Measurements from ENCODE around the gene CAV2.
"Not testable (repeated sequence)": the region's sequence is repeated elsewhere in the genome, so short reads cannot be mapped to it uniquely, and the experiment has no call there.

CAV2 gene, protein sequence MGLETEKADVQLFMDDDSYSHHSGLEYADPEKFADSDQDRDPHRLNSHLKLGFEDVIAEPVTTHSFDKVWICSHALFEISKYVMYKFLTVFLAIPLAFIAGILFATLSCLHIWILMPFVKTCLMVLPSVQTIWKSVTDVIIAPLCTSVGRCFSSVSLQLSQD

DNA sequence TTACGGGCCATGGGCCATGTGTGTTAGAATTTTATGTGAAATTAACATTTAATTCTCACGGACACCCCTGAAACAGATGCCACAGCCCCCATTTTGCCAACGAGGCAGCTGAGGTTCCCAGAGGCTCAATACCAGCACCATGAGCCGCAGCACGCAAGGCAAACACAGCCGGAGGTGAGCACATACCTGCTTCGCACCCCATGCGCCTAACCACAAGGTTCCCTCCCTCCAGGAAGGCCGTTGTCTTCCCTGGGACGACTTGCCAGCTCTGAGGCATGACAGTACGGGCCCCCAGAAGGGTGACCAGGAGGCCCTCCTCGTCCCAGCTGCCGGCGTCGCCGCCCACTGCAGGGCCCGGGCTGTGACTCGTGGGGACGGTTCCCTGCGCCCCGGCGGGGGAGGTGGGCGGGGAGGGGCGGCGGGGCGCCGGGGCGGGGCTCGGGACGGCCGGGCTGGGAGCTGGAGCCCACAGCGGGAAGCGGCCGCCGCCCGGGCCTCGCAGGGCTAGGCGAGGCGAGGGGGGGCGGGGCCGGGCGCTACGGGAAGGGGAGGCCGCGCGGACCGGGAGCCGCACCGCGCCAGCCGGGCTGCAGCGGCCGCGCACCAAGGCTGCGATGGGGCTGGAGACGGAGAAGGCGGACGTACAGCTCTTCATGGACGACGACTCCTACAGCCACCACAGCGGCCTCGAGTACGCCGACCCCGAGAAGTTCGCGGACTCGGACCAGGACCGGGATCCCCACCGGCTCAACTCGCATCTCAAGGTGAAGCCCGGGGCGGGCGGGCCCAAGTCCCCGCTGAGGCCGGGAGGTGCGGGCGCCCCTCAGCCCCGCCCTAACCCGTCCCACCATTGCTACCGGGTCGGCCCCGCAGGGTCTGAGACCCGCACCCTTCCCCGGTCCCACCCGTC lies at the start of gene CAV2:
TSS of gene CAV2 (plus strand) at position 571 of the 910 bp plus-strand sequence. CDS start at position 615, 44 bp downstream.
- DNase-seq (ENCODE audit: insufficient read length, low spot score) (no peak), FAIRE-seq (no peak)

DNA sequence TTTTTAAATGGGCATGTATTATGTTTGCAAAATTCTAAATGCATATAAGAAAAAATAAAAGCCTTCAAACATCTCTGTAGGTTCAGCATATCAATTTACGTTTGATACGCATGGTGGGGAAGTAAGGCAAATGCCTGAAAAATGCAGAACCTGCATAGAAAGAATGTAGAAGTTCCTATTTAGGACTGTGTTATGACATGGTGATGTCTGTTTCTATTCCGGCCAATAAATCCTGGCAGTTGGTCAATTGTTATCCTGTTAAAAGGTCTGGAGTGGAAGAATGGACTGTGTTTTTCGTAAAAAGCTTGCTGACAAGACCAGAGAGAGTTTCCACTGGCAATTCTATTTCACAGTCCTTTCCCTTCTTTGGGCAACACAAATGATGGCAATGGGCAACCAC lies 49.6 kb upstream of the CAV2 start:
- DNase-seq (ENCODE audit: insufficient read length, low spot score): no peak
- no peak for FAIRE-seq

DNA sequence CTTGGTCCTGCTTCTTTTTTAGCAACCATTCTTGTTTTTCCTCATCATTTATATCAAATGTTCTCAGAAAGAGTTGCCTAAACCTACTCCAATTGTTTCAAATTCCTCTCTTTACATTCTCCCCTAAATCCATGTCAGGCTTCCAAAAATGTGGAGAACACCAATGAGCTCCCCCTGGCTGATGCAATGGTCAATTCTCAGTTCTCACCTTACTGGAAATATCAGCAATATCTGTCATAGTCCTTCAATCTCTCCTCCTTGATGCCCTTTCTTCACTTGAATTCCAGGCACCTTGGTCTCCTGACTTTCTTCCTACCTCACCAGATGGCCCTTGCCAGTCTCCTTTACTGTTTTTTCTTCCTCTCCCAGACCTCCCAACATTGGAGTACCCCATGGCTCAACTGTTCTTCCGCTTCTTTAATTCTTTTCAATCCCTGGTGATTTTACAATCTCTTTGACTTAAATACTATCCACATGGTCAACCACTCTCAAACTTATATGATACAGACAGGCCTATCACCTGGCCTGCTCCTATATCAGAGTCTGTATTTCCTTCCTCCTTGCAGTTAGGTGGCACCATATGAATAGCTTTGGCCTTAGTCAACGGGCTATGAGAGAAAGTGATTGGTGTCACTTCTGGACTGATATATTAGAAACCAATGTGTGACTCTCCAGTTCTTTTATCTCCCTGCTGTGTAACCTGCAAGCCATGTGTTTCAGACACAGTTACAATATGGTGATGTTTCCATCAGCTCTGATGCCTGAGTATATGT lies 47.4 kb upstream of the CAV2 start:
- DNase-seq (ENCODE audit: insufficient read length, low spot score): no peak
- FAIRE-seq: no peak

DNA sequence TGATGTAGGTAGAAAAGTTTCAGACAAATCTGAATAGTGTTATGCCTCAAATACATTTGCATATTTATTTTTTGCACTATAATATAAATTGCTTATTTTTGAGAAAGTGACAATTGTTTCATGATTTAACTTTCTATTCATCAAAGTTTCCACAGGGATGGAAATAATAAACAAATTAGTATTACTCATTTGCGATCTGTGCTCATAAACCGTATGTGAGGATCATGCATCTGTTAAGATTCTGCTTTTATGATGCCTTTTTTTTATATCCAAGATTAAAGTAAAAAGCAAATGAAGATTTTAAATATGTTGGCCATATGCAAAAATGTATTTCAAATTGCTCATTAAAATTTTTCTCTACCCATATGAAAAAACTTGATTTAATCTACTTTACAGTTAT lies 45.2 kb upstream of the CAV2 start:
- FAIRE-seq: no peak

DNA sequence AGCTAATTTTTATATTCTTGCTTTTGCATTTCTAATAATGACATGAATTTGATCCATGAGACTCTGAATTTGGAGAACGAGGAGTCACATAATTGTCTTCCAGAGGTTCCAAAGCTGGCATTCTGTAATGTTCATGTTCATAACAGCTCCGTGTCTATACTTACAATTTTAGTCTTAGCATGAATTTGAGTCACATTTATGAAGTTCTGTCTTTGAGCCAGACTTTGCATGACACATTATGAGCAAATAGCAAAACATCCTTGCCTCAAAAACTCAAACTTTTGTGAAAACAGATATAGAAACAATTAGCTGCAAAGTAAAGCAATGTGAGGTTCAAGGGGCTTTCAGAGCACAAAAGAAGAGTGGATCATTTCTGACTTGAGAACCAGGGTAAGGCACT lies 44.5 kb upstream of the CAV2 start:
- no peak for DNase-seq (ENCODE audit: insufficient read length, low spot score)
- no peak for FAIRE-seq

More for the DNA sequence above, 45.2 kb upstream of the CAV2 start:
- DNase-seq (ENCODE audit: insufficient read length, low spot score): no peak

DNA sequence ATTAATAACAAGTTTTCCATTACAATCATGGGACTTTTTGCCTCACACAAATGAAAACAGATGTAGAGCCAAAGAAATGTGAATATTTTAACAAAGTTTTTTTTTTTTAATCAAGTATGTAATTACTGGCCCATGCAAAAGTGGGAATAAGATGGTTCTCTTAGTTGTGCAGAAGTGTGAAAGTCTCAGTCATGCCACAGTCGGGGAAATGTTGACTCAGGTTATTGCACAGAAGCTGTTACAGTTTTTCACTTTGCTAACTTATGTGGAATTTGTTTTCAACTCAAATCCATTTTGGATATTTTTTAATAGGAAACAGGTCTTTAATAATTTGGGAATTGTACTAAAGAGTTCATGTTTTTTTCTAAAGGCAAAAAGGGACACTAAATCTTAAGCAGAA lies 44.0 kb upstream of the CAV2 start:
- DNase-seq (ENCODE audit: insufficient read length, low spot score): no peak

DNA sequence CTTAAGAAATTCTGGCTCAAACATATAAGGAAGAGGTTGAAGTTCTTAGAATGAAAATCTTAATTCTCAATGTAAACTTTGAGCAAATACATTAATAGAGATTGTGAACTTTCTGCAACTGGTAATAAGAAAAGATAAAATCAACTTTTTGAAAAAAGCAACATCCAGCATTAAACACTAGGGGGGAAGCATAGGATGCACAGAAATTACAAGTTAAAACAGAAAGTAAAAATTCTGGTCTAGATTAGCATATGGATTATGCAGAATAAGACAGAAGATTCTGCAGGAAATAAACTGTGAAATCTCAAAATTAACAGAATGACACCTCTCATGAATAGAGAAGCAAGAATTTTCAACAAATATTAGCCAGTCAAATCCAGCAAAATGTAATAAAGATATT lies 38.0 kb upstream of the CAV2 start:
- FAIRE-seq (no peak), DNase-seq (ENCODE audit: insufficient read length, low spot score) (no peak)

More for the DNA sequence above, 44.0 kb upstream of the CAV2 start:
- FAIRE-seq: no peak

DNA sequence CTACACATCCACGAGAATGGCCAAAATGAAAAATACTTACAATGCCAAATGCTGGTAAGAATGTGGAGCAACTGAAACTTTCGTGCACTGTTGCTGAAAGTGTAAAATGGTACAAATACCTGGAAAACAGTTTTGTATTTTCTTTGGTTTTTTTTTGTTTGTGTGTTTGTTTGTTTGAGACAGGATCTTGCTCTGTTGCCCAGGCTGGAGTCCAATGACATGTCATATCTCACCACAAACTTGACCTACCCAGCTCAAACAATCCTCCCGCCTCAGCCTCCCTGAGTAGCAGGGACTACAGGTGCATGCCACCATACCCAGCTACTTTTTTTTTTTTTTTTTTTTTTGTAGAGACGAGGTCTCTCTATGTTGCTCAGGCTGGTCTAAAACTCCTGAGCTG lies 35.6 kb upstream of the CAV2 start:
- DNase-seq (ENCODE audit: insufficient read length, low spot score): no peak
- no peak for FAIRE-seq

DNA sequence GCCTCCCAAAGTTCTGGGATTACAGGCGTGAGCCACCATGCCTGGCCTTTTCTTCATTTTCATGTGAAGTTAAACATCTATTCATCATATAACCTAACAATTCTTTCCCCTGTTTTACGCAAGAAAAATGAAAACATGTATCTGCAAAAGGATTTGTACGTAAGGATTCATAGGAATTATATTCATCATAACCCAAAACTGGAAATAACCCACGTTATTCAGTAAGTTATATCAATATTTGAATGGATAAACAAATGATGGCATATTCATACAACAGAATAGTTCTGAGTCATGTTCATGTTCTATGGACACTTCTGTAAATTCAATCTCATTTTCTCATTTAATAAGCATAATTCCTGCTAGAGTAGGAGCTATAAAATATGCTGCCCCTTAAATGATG lies 35.2 kb upstream of the CAV2 start:
- FAIRE-seq (peak; percentile 45), DNase-seq (ENCODE audit: insufficient read length, low spot score) (no peak)

DNA sequence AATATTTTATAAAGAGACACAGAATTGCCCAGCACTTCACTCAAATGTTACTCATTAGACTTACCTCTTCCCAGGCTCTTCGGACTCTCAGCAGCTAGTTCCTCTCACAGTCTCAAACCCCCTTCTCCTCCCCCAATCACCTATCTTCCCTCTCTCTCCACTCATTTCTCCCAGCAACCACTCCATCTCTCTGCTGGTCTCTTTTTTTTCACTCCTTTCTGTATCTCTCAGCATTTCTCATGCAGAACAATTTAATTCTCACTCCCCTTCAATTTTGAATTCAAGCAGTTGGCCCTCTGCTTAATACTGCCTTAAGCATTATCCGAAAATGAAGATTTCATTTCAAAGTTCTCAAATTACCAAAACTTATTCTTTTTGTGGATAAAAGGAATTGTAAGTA lies 34.4 kb upstream of the CAV2 start:
- no peak for DNase-seq (ENCODE audit: insufficient read length, low spot score)
- FAIRE-seq: no peak

DNA sequence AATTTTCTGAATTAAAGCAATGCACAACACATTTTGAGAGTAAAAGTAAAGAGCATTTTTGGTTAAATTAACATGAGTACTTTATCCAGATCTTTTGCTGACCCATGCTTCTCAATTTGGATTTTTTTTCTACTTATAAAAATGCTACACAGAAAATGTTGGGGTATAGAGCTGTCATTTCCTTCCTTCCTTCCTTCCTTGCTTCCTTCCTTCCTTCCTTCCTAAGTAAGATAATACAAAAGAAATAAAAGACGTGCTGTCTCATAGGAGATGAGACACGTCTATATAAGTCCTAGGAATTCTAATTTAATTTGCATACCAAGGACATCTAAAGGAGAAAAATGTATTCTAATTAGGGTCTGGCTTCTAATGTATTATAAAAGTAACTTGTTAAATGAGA lies 31.0 kb upstream of the CAV2 start:
- DNase-seq (ENCODE audit: insufficient read length, low spot score) (no peak), FAIRE-seq (no peak)

DNA sequence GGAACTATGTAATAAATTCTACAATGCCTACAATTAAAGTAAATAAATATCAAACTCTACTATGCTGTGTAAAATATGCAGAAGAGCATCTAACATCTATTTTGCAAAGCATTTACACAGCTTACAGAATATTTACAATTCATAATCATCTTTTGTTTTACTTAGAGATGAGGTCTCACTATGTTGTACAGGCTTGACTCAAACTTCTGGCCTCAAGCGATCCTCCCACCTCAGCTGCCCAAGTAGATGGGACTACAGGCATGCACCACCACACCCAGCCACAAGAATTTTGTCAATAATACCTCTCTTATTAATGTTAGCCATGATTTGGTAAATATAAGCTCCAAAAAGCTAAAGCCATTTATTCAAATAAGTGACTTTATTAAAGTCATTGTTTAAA lies 21.9 kb upstream of the CAV2 start:
- no peak for FAIRE-seq
- no peak for DNase-seq (ENCODE audit: insufficient read length, low spot score)

DNA sequence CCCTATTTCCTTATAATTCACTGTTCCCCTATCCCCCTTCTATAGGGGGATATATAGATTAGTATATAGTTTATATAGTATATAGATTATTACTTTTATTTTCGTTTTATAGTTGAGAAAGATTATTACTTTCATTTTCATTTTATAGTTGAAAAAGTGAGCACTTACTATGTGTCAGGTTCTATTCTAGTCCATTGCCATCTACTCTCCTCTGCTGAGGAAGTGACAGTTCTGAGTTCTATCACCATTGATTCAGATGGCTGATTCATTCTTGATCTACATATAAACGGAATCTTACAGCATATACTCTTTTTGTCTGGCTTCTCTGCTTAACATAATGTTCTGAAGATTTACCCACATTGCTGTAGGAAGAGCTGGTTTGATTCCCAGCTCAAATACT lies 20.7 kb upstream of the CAV2 start:
- DNase-seq (ENCODE audit: insufficient read length, low spot score) (no peak), FAIRE-seq (no peak)

DNA sequence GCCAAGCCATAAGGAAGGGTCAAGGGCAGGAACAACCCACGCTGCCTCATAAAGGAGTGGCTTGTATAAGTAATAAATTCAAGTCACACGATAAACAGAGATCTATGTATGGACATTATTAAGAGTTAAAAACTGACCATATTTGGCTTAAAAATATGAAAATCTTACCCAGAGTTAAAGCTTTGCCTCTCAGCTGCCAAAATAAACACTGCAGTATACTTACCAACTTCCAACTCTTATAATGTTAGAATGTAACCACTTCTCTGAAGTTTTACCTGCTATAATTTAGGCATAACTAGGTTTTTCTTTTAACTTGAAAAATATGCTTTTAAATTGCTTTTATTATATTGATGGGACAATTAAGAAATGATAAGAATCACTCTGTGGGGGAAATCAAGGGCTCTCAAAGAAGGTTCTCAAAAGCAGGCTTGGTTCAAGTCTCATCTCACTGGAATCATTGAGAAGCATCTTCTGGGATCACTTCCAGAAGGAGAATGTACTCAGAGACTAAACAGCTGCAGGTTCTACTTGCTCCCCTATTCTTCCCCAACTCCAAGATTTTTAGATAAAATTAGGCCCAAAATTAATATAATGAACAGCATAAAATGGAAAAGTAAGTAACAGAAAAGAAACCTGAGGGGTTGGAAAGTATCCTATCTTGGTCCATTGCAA lies 16.1 kb upstream of the CAV2 start:
- no peak for DNase-seq (ENCODE audit: insufficient read length, low spot score)
- no peak for FAIRE-seq

DNA sequence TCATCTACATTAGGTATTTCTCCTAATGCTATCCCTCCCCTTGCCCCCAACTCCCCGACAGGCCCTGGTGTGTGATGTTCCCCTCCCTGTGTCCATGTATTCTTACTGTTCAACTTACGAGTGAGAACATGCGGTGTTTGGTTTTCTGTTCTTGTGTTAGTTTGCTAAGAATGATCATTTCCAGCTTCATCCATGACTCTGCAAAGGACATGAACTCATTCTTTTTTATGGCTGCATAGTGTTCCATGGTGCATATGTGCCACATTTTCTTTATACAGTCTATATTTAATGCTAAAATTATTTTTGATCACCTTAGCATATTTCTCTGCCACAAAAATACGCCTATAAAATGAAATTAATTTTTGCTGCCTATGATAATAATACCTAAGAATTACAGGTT lies 15.1 kb upstream of the CAV2 start:
- not testable (repeated sequence) for FAIRE-seq; DNase-seq (ENCODE audit: insufficient read length, low spot score)

DNA sequence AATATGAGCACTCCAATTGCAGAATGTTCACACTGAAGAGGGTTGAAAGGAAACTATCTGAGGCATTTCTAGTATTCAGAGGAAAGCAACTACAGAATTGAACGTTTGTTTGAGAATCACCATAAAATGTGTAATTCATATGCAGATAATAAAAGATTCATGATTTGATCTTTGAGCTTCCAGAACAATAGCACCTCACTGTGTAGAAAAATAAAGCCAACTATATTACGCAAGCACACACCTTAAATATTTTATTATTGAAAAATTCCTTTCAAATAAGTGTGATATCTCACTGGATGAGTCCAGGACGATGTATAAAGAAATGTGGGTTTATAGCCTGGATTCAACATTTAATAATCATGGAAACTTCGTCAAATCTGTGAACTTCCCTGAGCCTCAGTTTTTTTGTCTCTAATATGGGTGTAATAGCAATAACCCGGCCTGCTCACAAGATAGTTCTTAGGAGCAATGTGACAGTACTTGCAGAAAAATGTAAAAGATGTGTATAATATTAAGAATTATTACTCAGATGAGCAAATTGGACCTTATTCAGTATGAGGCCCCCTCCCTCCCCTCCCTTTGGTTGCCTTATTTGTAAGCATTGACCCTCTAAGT lies 11.5 kb upstream of the CAV2 start:
- FAIRE-seq: no peak
- no peak for DNase-seq (ENCODE audit: insufficient read length, low spot score)

DNA sequence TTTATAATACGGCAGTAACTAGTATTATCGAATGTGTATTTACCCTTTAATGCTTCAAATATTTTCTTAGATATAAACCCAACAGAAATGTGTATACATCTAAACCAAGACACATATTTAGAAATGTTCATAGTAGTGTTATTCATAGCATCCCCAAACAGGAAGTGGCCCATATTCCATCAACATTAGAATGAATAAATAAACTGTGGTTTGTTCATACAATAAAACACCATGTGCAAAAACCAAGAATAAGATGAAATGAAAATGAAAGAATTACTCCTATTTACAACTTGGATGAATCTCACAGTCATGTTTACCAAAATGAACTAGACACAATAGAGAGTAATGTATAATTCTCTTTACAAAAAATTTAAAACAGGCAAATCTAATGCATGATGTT lies 9.2 kb upstream of the CAV2 start:
- FAIRE-seq: no peak

DNA sequence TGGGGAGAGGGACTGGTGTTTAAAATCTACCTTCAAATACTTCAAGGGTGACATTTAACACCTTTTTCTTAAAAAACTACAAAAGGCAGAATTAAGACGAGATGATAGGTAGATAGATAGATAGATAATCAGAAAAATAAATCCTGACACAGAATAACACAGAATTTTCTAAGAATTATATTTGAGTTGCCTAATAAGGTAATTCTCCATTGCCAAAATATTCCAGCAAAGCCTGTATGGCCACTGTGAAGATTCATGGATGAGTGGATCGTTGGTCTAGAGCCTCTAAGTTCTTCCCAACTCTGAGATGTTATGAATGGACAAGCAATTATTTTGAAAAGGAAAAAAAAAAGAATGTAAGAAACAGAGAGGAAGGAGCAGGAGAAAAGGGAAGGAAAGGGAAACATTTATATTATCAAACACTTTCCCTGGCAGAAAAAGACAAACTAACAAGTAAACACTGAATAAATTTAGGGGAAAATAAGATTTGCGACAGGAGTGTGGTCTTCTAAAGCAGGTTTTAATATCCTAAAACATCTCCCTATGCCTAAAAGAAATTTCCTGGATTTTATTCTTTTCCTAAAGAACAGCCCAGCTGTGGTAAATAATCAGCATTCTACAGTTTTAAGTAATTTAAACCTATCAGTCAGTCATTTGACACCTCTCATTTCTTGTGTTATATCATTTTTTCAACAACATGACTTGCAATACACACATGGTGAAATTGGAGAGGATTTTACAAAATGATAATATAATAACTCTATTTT lies 7.5 kb upstream of the CAV2 start:
- DNase-seq (ENCODE audit: insufficient read length, low spot score) (no peak), FAIRE-seq (no peak)

More for the DNA sequence above, 9.2 kb upstream of the CAV2 start:
- DNase-seq (ENCODE audit: insufficient read length, low spot score): no peak

DNA sequence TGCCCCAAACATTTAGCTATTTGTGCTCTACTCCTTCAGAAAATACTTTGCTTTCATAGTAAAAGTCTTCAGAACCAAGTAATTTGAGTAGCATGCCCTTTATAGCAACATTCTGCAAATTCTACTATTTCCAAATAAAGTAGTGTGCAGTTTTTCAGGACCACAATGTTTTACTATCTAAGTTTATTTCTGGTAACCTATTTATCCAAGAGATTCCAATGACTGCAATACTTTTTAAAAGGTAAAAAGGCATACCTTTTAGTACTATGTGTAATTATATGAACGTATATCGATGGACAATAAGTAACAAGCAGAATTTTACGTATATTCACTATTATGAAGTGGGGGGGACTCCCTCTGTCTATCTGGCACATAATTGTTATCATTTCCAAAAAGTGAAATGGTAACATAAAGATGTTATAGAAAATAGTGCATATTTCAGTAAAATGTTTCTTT lies 6.9 kb upstream of the CAV2 start:
- FAIRE-seq: no peak
- no peak for DNase-seq (ENCODE audit: insufficient read length, low spot score)

DNA sequence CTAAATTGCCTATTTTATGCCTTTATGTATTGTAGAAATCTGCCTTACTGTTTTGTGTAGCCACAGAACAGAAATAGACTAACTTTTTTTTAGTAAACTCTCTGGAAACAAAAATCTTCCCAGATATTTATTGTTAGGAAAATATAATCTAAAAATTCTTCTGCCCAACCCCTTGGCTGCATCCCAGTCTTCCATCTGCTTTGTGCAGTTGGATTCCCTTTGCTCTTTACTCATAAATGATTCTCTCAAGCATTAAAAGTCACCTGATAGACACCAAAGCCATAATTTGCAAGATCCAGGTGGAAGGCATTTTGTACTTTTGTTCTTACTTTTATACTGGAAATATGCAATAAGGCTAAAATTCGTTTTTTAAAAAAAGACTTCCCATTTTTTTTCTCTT lies 6.1 kb upstream of the CAV2 start:
- no peak for FAIRE-seq
- DNase-seq (ENCODE audit: insufficient read length, low spot score): no peak
